Measurements from ENCODE around the gene SLC19A1.
"Not testable (repeated sequence)": the region's sequence is repeated elsewhere in the genome, so short reads cannot be mapped to it uniquely, and the experiment has no call there.

Gene SLC19A1

DNA sequence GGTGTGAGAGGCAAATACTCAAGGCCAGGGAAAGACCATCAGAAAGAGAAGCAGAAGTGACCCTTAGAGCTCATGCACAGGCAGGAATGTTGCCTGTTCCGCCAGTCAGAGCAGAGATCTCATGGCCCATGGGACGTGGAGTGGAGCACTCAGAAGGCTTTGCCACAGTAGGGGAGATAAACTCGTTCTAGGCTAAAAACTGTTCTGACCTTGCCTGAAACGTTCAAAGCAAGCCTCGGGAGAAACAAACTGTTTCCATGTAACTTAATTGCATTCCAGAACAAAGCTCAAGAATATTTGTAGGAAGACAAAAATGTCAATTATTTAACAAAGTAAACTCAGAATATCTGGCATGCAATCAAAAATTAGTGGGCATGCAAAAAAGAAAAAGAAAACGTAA is 20.7 kb upstream of the SLC19A1 start:
- Histone ChIP-seq H3K9ac (ENCODE audit: low read length) (no peak overlapping the region), H3K36me3 (ENCODE audit: insufficient read depth, low read length) (no peaks in the 10 kb centered on the region), H3K4me1 (ENCODE audit: insufficient read depth, low read length) (no peaks in the 10 kb centered on the region), H3K27me3 (ENCODE audit: control insufficient read depth in 1 of 2, insufficient read depth in 2 of 2, low read length in 2 of 2) (peaks cover 0 to 7% of the 10 kb centered on the region in 2 donors), H3K27ac (ENCODE audit: low read depth, low read length) (no peak overlapping the region), H3K4me3 (ENCODE audit: low read depth in 1 of 2, low read length in 2 of 2) (no peak overlapping the region), H3K9me3 (ENCODE audit: low read length) (no peaks in the 10 kb centered on the region)

GRCh38 chr21:45562402-45562801 is 20.2 kb upstream of the SLC19A1 start:
- Histone ChIP-seq H3K4me3 (ENCODE audit: low read depth in 1 of 2, low read length in 2 of 2) (no peak overlapping the region), H3K9ac (ENCODE audit: low read length) (no peak overlapping the region), H3K27me3 (ENCODE audit: control insufficient read depth in 1 of 2, insufficient read depth in 2 of 2, low read length in 2 of 2) (peaks cover 0 to 7% of the 10 kb centered on the region in 2 donors), H3K4me1 (ENCODE audit: insufficient read depth, low read length) (no peaks in the 10 kb centered on the region), H3K27ac (ENCODE audit: low read depth, low read length) (no peak overlapping the region), H3K9me3 (ENCODE audit: low read length) (no peaks in the 10 kb centered on the region), H3K36me3 (ENCODE audit: insufficient read depth, low read length) (no peaks in the 10 kb centered on the region)

- not testable (repeated sequence) for H3K9ac ChIP-seq (ENCODE audit: low read length); H3K27ac ChIP-seq (ENCODE audit: low read depth, low read length); H3K27me3 ChIP-seq (ENCODE audit: control insufficient read depth in 1 of 2, insufficient read depth in 2 of 2, low read length in 2 of 2); H3K36me3 ChIP-seq (ENCODE audit: insufficient read depth, low read length); H3K4me3 ChIP-seq (ENCODE audit: low read depth in 1 of 2, low read length in 2 of 2); H3K9me3 ChIP-seq (ENCODE audit: low read length); H3K4me1 ChIP-seq (ENCODE audit: insufficient read depth, low read length)
Observed at GRCh38 chr21:45561241-45561640, 19.0 kb upstream of the SLC19A1 start.

DNA sequence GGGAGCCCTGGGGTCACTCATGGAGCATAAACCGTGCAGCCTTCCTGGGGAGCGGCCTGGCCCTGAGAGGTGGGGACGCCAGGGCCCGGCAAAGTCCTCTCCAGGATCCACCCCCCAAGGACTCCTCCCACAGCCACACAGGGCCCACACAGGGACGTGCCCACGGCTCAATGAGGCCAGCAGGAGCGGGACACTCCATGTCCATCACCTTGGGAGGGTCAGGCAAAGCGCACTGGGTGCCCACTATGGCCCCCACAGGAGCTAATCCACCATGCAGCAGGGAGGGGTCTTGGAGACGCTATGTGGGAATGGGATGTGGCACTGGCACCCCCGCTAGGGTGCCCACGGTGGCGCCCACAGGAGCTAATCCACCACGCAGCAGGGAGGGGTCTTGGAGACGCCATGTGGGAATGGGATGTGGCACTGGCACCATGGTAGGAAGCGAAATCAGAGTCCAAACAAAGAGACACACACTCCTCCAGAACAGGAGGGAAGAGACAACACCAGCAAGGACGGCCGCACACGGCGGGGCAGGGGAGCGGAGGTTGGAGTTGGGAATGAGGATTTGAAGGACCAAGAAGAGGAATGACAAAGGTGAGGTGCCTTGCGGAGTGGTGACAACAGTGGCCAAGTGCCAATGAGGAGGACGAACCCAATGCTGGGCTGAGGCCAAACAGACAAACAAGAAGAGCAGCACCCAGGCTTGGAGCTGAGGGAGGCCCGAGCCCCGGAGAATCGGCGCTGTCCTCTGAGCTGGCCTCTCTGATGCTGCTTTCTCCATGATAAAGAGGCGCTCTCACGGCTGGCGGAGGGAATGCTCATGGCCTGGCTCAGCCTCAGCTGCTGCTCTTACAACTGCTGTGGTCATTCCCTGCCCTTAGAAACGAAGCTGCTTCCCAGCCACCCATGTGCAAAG is 18.1 kb upstream of the SLC19A1 start:
- no peaks in the 10 kb centered on the region for H3K36me3 ChIP-seq (ENCODE audit: insufficient read depth, low read length)
- peaks cover 0 to 7% of the 10 kb centered on the region in 2 donors for H3K27me3 ChIP-seq (ENCODE audit: control insufficient read depth in 1 of 2, insufficient read depth in 2 of 2, low read length in 2 of 2)
- H3K27ac ChIP-seq (ENCODE audit: low read depth, low read length) = no peak overlapping the region
- H3K4me3 ChIP-seq (ENCODE audit: low read depth in 1 of 2, low read length in 2 of 2) = no peak overlapping the region
- no peaks in the 10 kb centered on the region for H3K4me1 ChIP-seq (ENCODE audit: insufficient read depth, low read length)
- H3K9ac ChIP-seq (ENCODE audit: low read length) = no peak overlapping the region
- H3K9me3 ChIP-seq (ENCODE audit: low read length) = no peaks in the 10 kb centered on the region

DNA sequence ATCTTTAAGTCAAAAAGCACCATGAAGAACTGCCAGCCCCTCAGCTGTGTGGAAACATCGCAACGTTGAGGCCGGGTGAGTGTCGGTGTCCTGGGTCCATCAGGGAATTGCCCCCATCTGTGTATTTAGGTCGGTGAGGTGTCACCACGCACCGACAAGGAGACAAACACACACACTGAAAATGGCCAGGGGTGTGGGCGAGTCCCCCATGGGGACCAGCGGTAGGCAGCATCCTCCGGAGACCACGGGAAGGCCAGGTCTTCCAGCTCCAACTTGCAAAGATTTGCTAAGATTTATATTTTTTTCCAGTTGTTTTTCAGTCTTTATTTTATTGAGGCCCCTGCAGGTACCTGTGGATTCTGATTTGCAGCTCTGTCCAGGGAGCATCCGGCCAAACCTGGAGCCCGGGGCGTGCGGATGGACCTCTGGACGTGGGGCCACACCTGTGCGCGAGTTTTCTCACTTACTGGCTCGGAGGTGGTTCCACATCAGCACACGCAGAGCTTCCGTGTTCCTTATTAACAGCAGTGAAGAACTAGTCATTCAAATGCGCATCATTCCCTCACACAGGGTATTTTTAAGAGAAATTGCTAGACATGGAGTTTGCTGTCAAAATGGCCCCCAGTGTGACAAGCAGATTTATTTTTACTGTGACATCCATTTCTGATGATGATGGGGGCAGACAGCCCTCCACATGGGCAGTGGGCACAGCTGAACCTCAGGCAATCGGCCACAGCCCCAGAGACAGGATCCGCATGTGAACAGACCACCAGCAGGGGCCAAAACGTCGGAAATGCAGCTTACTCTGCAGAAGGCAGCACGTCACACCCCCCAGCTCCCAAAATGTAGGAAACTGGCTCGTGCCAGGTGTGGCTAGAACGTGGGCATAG is 17.2 kb upstream of the SLC19A1 start:
- Histone ChIP-seq H3K9ac (ENCODE audit: low read length) (no peak overlapping the region), H3K4me3 (ENCODE audit: low read depth in 1 of 2, low read length in 2 of 2) (no peak overlapping the region), H3K27me3 (ENCODE audit: control insufficient read depth in 1 of 2, insufficient read depth in 2 of 2, low read length in 2 of 2) (peaks cover 0 to 7% of the 10 kb centered on the region in 2 donors), H3K36me3 (ENCODE audit: insufficient read depth, low read length) (no peaks in the 10 kb centered on the region), H3K4me1 (ENCODE audit: insufficient read depth, low read length) (no peaks in the 10 kb centered on the region), H3K27ac (ENCODE audit: low read depth, low read length) (no peak overlapping the region), H3K9me3 (ENCODE audit: low read length) (no peaks in the 10 kb centered on the region)

GRCh38 chr21:45558044-45558721 is 15.9 kb upstream of the SLC19A1 start:
- Histone ChIP-seq H3K4me1 (ENCODE audit: insufficient read depth, low read length) (no peaks in the 10 kb centered on the region), H3K4me3 (ENCODE audit: low read depth in 1 of 2, low read length in 2 of 2) (no peak overlapping the region), H3K27ac (ENCODE audit: low read depth, low read length) (no peak overlapping the region), H3K9ac (ENCODE audit: low read length) (no peak overlapping the region), H3K36me3 (ENCODE audit: insufficient read depth, low read length) (no peaks in the 10 kb centered on the region), H3K9me3 (ENCODE audit: low read length) (no peaks in the 10 kb centered on the region), H3K27me3 (ENCODE audit: control insufficient read depth in 1 of 2, insufficient read depth in 2 of 2, low read length in 2 of 2) (peaks cover 0 to 7% of the 10 kb centered on the region in 2 donors)

- no peak overlapping the region for H3K27ac ChIP-seq (ENCODE audit: low read depth, low read length)
Observed at GRCh38 chr21:45557616-45558043, 15.4 kb upstream of the SLC19A1 start.

DNA sequence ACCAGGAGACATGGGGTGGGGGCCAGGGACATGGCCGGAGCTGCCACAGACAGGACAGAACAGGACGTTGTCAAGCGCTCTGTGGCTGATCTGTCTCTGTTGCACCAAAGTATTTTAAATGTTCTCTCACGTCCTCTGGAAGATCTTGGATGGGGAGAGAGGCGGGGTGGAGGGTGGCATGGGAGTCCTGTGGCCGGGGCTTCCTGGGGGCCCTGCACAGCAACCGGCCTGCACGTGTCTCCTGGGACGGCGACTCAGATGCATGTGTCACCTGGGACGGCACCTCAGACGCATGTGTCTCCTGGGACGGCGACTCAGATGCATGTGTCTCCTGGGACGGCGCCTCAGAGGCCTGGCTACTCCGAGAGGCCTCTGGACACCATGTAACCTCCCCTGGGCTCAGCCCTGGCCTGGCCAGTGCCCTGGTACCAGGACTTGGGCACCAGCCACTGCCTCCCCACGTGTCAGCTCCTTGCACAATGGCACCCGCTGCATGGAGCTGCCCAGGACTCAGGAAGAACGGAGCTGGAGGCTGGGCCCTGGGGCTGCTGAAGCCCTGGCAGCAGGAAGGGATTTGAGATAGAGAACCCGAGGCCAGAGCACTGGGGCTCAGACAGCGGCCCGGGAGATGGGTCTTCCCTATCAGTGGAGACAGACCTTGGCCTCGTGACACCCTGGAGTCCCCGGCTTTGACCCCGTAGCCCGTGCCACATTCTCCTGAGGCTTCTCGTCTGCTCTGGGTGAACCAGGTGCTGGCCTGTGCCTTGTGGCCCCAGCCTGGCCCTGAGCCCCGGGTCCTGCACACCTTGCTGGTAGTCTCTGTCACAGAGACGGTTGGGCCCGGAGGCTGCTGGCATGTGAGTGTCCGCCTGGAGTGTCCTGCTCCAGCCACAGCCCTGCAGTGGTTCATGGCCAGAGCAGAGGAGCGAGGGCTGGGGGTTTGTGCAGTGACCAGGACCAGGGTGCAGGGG is 14.7 kb upstream of the SLC19A1 start:
- Histone ChIP-seq H3K4me3 (ENCODE audit: low read depth in 1 of 2, low read length in 2 of 2) (no peak overlapping the region), H3K4me1 (ENCODE audit: insufficient read depth, low read length) (no peaks in the 10 kb centered on the region), H3K27ac (ENCODE audit: low read depth, low read length) (no peak overlapping the region), H3K36me3 (ENCODE audit: insufficient read depth, low read length) (no peaks in the 10 kb centered on the region), H3K27me3 (ENCODE audit: control insufficient read depth in 1 of 2, insufficient read depth in 2 of 2, low read length in 2 of 2) (peaks cover 0 to 7% of the 10 kb centered on the region in 2 donors), H3K9me3 (ENCODE audit: low read length) (no peaks in the 10 kb centered on the region), H3K9ac (ENCODE audit: low read length) (no peak overlapping the region)

More at GRCh38 chr21:45557616-45558043, 15.4 kb upstream of the SLC19A1 start:
- H3K4me1 ChIP-seq (ENCODE audit: insufficient read depth, low read length) = no peaks in the 10 kb centered on the region
- H3K9me3 ChIP-seq (ENCODE audit: low read length) = no peaks in the 10 kb centered on the region
- peaks cover 0 to 7% of the 10 kb centered on the region in 2 donors for H3K27me3 ChIP-seq (ENCODE audit: control insufficient read depth in 1 of 2, insufficient read depth in 2 of 2, low read length in 2 of 2)
- H3K4me3 ChIP-seq (ENCODE audit: low read depth in 1 of 2, low read length in 2 of 2) = no peak overlapping the region
- no peaks in the 10 kb centered on the region for H3K36me3 ChIP-seq (ENCODE audit: insufficient read depth, low read length)
- H3K9ac ChIP-seq (ENCODE audit: low read length) = no peak overlapping the region

GRCh38 chr21:45556302-45556644 is 14.0 kb upstream of the SLC19A1 start:
- Histone ChIP-seq H3K4me3 (ENCODE audit: low read depth in 1 of 2, low read length in 2 of 2) (no peak overlapping the region), H3K4me1 (ENCODE audit: insufficient read depth, low read length) (no peaks in the 10 kb centered on the region), H3K9ac (ENCODE audit: low read length) (no peak overlapping the region), H3K36me3 (ENCODE audit: insufficient read depth, low read length) (no peaks in the 10 kb centered on the region), H3K27me3 (ENCODE audit: control insufficient read depth in 1 of 2, insufficient read depth in 2 of 2, low read length in 2 of 2) (peaks cover 0 to 7% of the 10 kb centered on the region in 2 donors), H3K27ac (ENCODE audit: low read depth, low read length) (peak overlapping the region; percentile 77), H3K9me3 (ENCODE audit: low read length) (no peaks in the 10 kb centered on the region)

- Histone ChIP-seq H3K4me3 (ENCODE audit: low read depth in 1 of 2, low read length in 2 of 2) (peak overlapping the region in 1 of 2 donors; percentile 14), H3K27ac (ENCODE audit: low read depth, low read length) (peak overlapping the region; percentile 77), H3K27me3 (ENCODE audit: control insufficient read depth in 1 of 2, insufficient read depth in 2 of 2, low read length in 2 of 2) (peaks cover 0 to 7% of the 10 kb centered on the region in 2 donors), H3K9ac (ENCODE audit: low read length) (no peak overlapping the region), H3K36me3 (ENCODE audit: insufficient read depth, low read length) (no peaks in the 10 kb centered on the region), H3K9me3 (ENCODE audit: low read length) (no peaks in the 10 kb centered on the region), H3K4me1 (ENCODE audit: insufficient read depth, low read length) (no peaks in the 10 kb centered on the region)
Observed at GRCh38 chr21:45555557-45556301, 13.5 kb upstream of the SLC19A1 start.

All from muscle layer of colon (tissue), 2 donors.